COLO668 (cell line): Measurements from ENCODE around the gene COLEC11.

Experiments
- DNase-seq: peaks from one replicate; lab custom pipeline; 2025; ENCODE audit not compliant: unreplicated experiment; lab: John Stamatoyannopoulos, UW

Gene COLEC11

GRCh38 chr2:3584608-3585260 is 10.2 kb upstream of the COLEC11 start:
- DNase-seq = no peak

- DNase-seq = no peak
These were observed 9.4 kb upstream of the COLEC11 start for GRCh38 chr2:3585261-3586109.

GRCh38 chr2:3586220-3586619 is 8.7 kb upstream of the COLEC11 start:
- DNase-seq = no peak

- no peak for DNase-seq
These were observed 7.9 kb upstream of the COLEC11 start for GRCh38 chr2:3587021-3587420.

GRCh38 chr2:3587432-3587831 is 7.5 kb upstream of the COLEC11 start:
- no peak for DNase-seq

GRCh38 chr2:3588084-3588483 is 6.8 kb upstream of the COLEC11 start:
- no peak for DNase-seq

GRCh38 chr2:3589086-3589485 is 5.8 kb upstream of the COLEC11 start:
- DNase-seq = no peak

GRCh38 chr2:3595404-3595803 is 492 bp downstream of the COLEC11 start:
- no peak for DNase-seq

- no peak for DNase-seq
These were observed 1.1 kb downstream of the COLEC11 start for GRCh38 chr2:3595985-3596384.

GRCh38 chr2:3596901-3597417 is 2.0 kb downstream of the COLEC11 start:
- no peak for DNase-seq

GRCh38 chr2:3597567-3597966 is 2.7 kb downstream of the COLEC11 start:
- no peak for DNase-seq

GRCh38 chr2:3598197-3598910 is 3.4 kb downstream of the COLEC11 start:
- DNase-seq = no peak

GRCh38 chr2:3598912-3599854 is 4.3 kb downstream of the COLEC11 start:
- DNase-seq = no peak

GRCh38 chr2:3600256-3600855 is 5.4 kb downstream of the COLEC11 start:
- DNase-seq = no peak

- DNase-seq = no peak
These were observed 6.8 kb downstream of the COLEC11 start for GRCh38 chr2:3601561-3602271.

GRCh38 chr2:3602553-3603339 is 7.8 kb downstream of the COLEC11 start:
- DNase-seq = no peak

GRCh38 chr2:3603536-3604206 is 8.8 kb downstream of the COLEC11 start:
- no peak for DNase-seq

GRCh38 chr2:3604207-3604877 is 9.4 kb downstream of the COLEC11 start:
- no peak for DNase-seq
